TTC549 (cell line): ENCODE measurements around the gene DCTN3.

Source experiments
- FAIRE-seq: peaks from 2 replicates; lab custom pipeline; 2012; peaks lifted over from hg19 to GRCh38; lab: Jason Lieb, UNC

Gene DCTN3

GRCh38 chr9:34623374-34624235 lies 3.3 kb upstream of the DCTN3 start:
- no peak for FAIRE-seq

- no peak for FAIRE-seq
Observed at GRCh38 chr9:34615132-34615531, 5.2 kb downstream of the DCTN3 start.

GRCh38 chr9:34612788-34613390 lies 7.4 kb downstream of the DCTN3 start:
- no peak for FAIRE-seq

GRCh38 chr9:34611811-34612787 lies 8.2 kb downstream of the DCTN3 start, which contains the start of gene RPP25L:
TSS of gene RPP25L (minus strand) at chr9:34612097. CDS start at chr9:34611296, 801 bp downstream.
- FAIRE-seq, result no peak

- FAIRE-seq, result no peak
Observed at GRCh38 chr9:34611251-34611810, 9.0 kb downstream of the DCTN3 start.

- no peak for FAIRE-seq
Observed at GRCh38 chr9:34610434-34611206, 9.7 kb downstream of the DCTN3 start.

- no peak for FAIRE-seq
Observed at GRCh38 chr9:34607331-34607730, 13.0 kb downstream of the DCTN3 start.

- FAIRE-seq, result no peak
Observed at GRCh38 chr9:34606905-34607304, 13.4 kb downstream of the DCTN3 start.

- FAIRE-seq, result no peak
Observed at GRCh38 chr9:34606190-34606589, 14.1 kb downstream of the DCTN3 start.

- peak; percentile 62 for FAIRE-seq
Observed at GRCh38 chr9:34603610-34604231, 16.6 kb downstream of the DCTN3 start.

- FAIRE-seq, result no peak
Observed at GRCh38 chr9:34601937-34602573, 18.2 kb downstream of the DCTN3 start.

- no peak for FAIRE-seq
Observed at GRCh38 chr9:34600908-34601307, 19.4 kb downstream of the DCTN3 start.

GRCh38 chr9:34599546-34599945 lies 20.7 kb downstream of the DCTN3 start:
- FAIRE-seq, result no peak

GRCh38 chr9:34594177-34594576 lies 26.1 kb downstream of the DCTN3 start:
- no peak for FAIRE-seq

- no peak for FAIRE-seq
Observed at GRCh38 chr9:34592895-34593601, 27.2 kb downstream of the DCTN3 start.

GRCh38 chr9:34591917-34592866 lies 28.1 kb downstream of the DCTN3 start:
- no peak for FAIRE-seq

GRCh38 chr9:34591248-34591916 lies 28.9 kb downstream of the DCTN3 start:
- no peak for FAIRE-seq
